WTC11 (cell line): ENCODE data around the gene MCMBP. TPM values are rescaled to one million over a fixed set of nuclear protein-coding genes. Genes with fewer than 3 reads are reported as not detected.

Experiments used
- ATAC-seq: fragments of 200-7000 bp; cut with Tn5 transposase; 2 replicates; pipeline ENCODE4 v1.10.0; 2021; ENCODE audit warnings: mild to moderate bottlenecking, moderate library complexity
- CTCF ChIA-PET: fragments of 300-600 bp; sonication (Branson Sonifier 250); formaldehyde crosslinking; loops from one replicate; lab custom pipeline; 2021; ENCODE audit warnings: antibody characterized with exemption; lab: Charles Lee
- POLR2A ChIA-PET: fragments of 350-600 bp; sonication (Branson Sonifier 250); formaldehyde crosslinking; loops from one replicate; lab custom pipeline; 2021; ENCODE audit warnings: antibody characterized with exemption; lab: Charles Lee
- DNase-seq: peaks from one replicate; pipeline ENCODE4 v3.0.0; 2021; ENCODE audit warnings: low spot score
- H3K27ac Mint-ChIP-seq: 2 replicates; pipeline ENCODE4 v1.8.0; 2021; ENCODE audit warnings: mixed read lengths
- H3K27me3 Mint-ChIP-seq: 2 replicates; pipeline ENCODE4 v1.8.0; 2021; ENCODE audit warnings: low read depth, mild to moderate bottlenecking, moderate library complexity, mixed read lengths
- H3K36me3 Mint-ChIP-seq: 2 replicates; pipeline ENCODE4 v1.8.0; 2021; ENCODE audit warnings: mixed read lengths
- H3K4me1 Mint-ChIP-seq: 2 replicates; pipeline ENCODE4 v1.8.0; 2022; ENCODE audit warnings: mixed read lengths
- H3K4me3 Mint-ChIP-seq: 2 replicates; pipeline ENCODE4 v1.8.0; 2021; ENCODE audit warnings: mild to moderate bottlenecking, moderate library complexity, mixed read lengths
- H3K9me3 Mint-ChIP-seq: 2 replicates; pipeline ENCODE4 v1.8.0; 2021; ENCODE audit warnings: mixed read lengths
- AFF4 ChIP-seq: sonication (generic); formaldehyde crosslinking; IDR thresholded peaks from 2 replicates; pipeline ENCODE4 v1.8.1; 2023; ENCODE audit warnings: mild to moderate bottlenecking, missing genetic modification reagents, borderline replicate concordance
- ATF2 ChIP-seq: sonication (generic); formaldehyde crosslinking; IDR thresholded peaks from 2 replicates; pipeline ENCODE4 v1.8.1; 2022; ENCODE audit warnings: low read depth, missing genetic modification reagents, borderline replicate concordance
- E2F5 ChIP-seq: sonication (generic); formaldehyde crosslinking; IDR thresholded peaks from 2 replicates; pipeline ENCODE4 v1.8.1; 2022; ENCODE audit warnings: mild to moderate bottlenecking, moderate library complexity, missing genetic modification reagents
- EMX1 ChIP-seq: fragments of 250-450 bp; sonication (Bioruptor Pico); IDR thresholded peaks from 2 replicates; pipeline ENCODE4 v1.8.0; 2021; ENCODE audit warnings: mild to moderate bottlenecking
- FOXP1 ChIP-seq: sonication (generic); formaldehyde crosslinking; IDR thresholded peaks from 2 replicates; pipeline ENCODE4 v1.8.0; 2022; ENCODE audit warnings: missing genetic modification reagents, mild to moderate bottlenecking, moderate library complexity, borderline replicate concordance
- GRHL2 ChIP-seq: fragments of 250-450 bp; sonication (Bioruptor Pico); IDR thresholded peaks from 2 replicates; pipeline ENCODE4 v1.8.0; 2022; ENCODE audit warnings: mild to moderate bottlenecking, moderate library complexity; ENCODE audit not compliant: insufficient replicate concordance, severe bottlenecking
- HMGA2 ChIP-seq: fragments of 250-450 bp; sonication (Bioruptor Pico); IDR thresholded peaks from 2 replicates; pipeline ENCODE4 v1.4.0; 2021; ENCODE audit warnings: mild to moderate bottlenecking, moderate library complexity
- MAX ChIP-seq: sonication (generic); formaldehyde crosslinking; IDR thresholded peaks from 2 replicates; pipeline ENCODE4 v1.8.0; 2022; ENCODE audit warnings: mild to moderate bottlenecking, missing genetic modification reagents
- MLX ChIP-seq: sonication (generic); formaldehyde crosslinking; IDR thresholded peaks from 2 replicates; pipeline ENCODE4 v1.8.1; 2023; ENCODE audit warnings: mild to moderate bottlenecking, missing genetic modification reagents, moderate library complexity
- MXD4 ChIP-seq: fragments of 250-450 bp; sonication (Bioruptor Pico); IDR thresholded peaks from 2 replicates; pipeline ENCODE4 v1.8.0; 2021; ENCODE audit warnings: mild to moderate bottlenecking, moderate library complexity, borderline replicate concordance
- MYBL2 ChIP-seq: sonication (generic); formaldehyde crosslinking; IDR thresholded peaks from 2 replicates; pipeline ENCODE4 v1.8.1; 2023; ENCODE audit warnings: mild to moderate bottlenecking, moderate library complexity, missing genetic modification reagents
- NFE2L1 ChIP-seq: sonication (generic); formaldehyde crosslinking; IDR thresholded peaks from 2 replicates; pipeline ENCODE4 v1.8.1; 2023; ENCODE audit warnings: missing genetic modification reagents
- NFYB ChIP-seq: sonication (generic); formaldehyde crosslinking; conservative IDR thresholded peaks from 2 replicates; pipeline ENCODE4 v1.8.0; 2022; ENCODE audit warnings: low read depth, missing genetic modification reagents
- NR3C1 ChIP-seq: sonication (generic); formaldehyde crosslinking; conservative IDR thresholded peaks from 2 replicates; pipeline ENCODE4 v1.8.1; 2023; ENCODE audit warnings: low read depth, mild to moderate bottlenecking, missing genetic modification reagents
- PRRX2 ChIP-seq: fragments of 250-450 bp; sonication (Bioruptor Pico); IDR thresholded peaks from 2 replicates; pipeline ENCODE4 v1.8.0; 2021; ENCODE audit warnings: mild to moderate bottlenecking
- RORB ChIP-seq: fragments of 250-450 bp; sonication (Bioruptor Pico); IDR thresholded peaks from 2 replicates; pipeline ENCODE4 v1.9.0; 2021; ENCODE audit warnings: mild to moderate bottlenecking
- STAT6 ChIP-seq: sonication (generic); formaldehyde crosslinking; conservative IDR thresholded peaks from 2 replicates; pipeline ENCODE4 v1.8.1; 2023; ENCODE audit warnings: mild to moderate bottlenecking, low read depth, missing genetic modification reagents, moderate library complexity
- ZNF121 ChIP-seq: sonication (generic); formaldehyde crosslinking; IDR thresholded peaks from 2 replicates; pipeline ENCODE4 v1.8.0; 2023; ENCODE audit warnings: missing genetic modification reagents
- ZNF138 ChIP-seq: sonication (generic); formaldehyde crosslinking; conservative IDR thresholded peaks from 2 replicates; pipeline ENCODE4 v1.8.1; 2022; ENCODE audit warnings: mild to moderate bottlenecking, moderate library complexity, missing genetic modification reagents
- ZNF263 ChIP-seq: sonication (generic); formaldehyde crosslinking; IDR thresholded peaks from 2 replicates; pipeline ENCODE4 v1.8.1; 2022; ENCODE audit warnings: low read depth, mild to moderate bottlenecking, moderate library complexity, missing genetic modification reagents
- ZNF416 ChIP-seq: fragments of 250-450 bp; sonication (Bioruptor Pico); IDR thresholded peaks from 2 replicates; pipeline ENCODE4 v1.9.0; 2021; ENCODE audit warnings: mild to moderate bottlenecking, inconsistent platforms
- total RNA-seq: library from RNA; stranded (reverse); gene quantifications from 3 replicates; pipeline ENCODE4 v1.2.3, GENCODE V29; 2021

MCMBP gene
- total RNA-seq, 1 experiment from 2014 or later, result 64.7 TPM

- DNase-seq (no peak), ATAC-seq (no peak)
- Mint-ChIP-seq H3K27ac (no peak overlapping the region), H3K4me3 (no peak overlapping the region), H3K4me1 (peaks cover 28% of the 10 kb centered on the region), H3K36me3 (peaks cover 23% of the 10 kb centered on the region), H3K27me3 (no peaks in the 10 kb centered on the region), H3K9me3 (peaks cover 13% of the 10 kb centered on the region)
- POLR2A ChIA-PET, result no interaction called here
- TF ChIP-seq ZNF121 (CRISPR knock-in tag) (peak; percentile 40; the same call in 1 of the 2 replicates), ATF2 (CRISPR knock-in tag) (no peak), NFYB (CRISPR knock-in tag) (no peak)
- CTCF ChIA-PET, result interaction anchor here (0.9 kb wide), 1 partner anchor 115 kb away, joined by 3 read pairs; no protein-coding TSS in a partner anchor
These were observed 6.9 kb downstream of the MCMBP start for GRCh38 chr10:119865699-119866240.

GRCh38 chr10:119863951-119864565 lies 8.6 kb downstream of the MCMBP start:
- Mint-ChIP-seq H3K4me3 (no peak overlapping the region), H3K27me3 (no peaks in the 10 kb centered on the region), H3K9me3 (peaks cover 13% of the 10 kb centered on the region), H3K4me1 (peaks cover 33% of the 10 kb centered on the region), H3K27ac (no peak overlapping the region), H3K36me3 (peaks cover 26% of the 10 kb centered on the region)
- ChIA-PET CTCF (interaction anchor here (2.2 kb wide), 1 partner anchor 114 kb away, joined by 7 read pairs; no protein-coding TSS in a partner anchor), POLR2A (interaction anchor here (0.6 kb wide), 1 partner anchor 901 kb away, joined by 3 read pairs; no protein-coding TSS in a partner anchor)
- no peak for ATAC-seq
- no peak for DNase-seq
- TF ChIP-seq MAX (CRISPR knock-in tag) (no peak), NR3C1 (CRISPR knock-in tag) (no peak), ZNF263 (CRISPR knock-in tag) (no peak), E2F5 (CRISPR knock-in tag) (no peak), FOXP1 (CRISPR knock-in tag) (no peak), ZNF416 (CRISPR knock-in tag) (no peak), AFF4 (CRISPR knock-in tag) (no peak), MLX (CRISPR knock-in tag) (no peak), EMX1 (no peak), PRRX2 (no peak), ZNF121 (CRISPR knock-in tag) (no peak), NFE2L1 (no peak), RORB (CRISPR knock-in tag) (no peak), STAT6 (CRISPR knock-in tag) (no peak), MYBL2 (CRISPR knock-in tag) (no peak), HMGA2 (CRISPR knock-in tag) (no peak), ZNF138 (CRISPR knock-in tag) (no peak), GRHL2 (no peak), MXD4 (no peak)
